GM12874 (cell line): ENCODE data around the gene INTS2.

Experiments
- CTCF ChIP-seq: IDR thresholded peaks from 2 replicates; pipeline ENCODE4 v1.5.1; 2011; ENCODE audit warnings: low read depth, mild to moderate bottlenecking, control low read depth, low read length, moderate library complexity; ENCODE audit not compliant: insufficient read depth

INTS2 gene

GRCh38 chr17:61884864-61885263, 42.9 kb downstream of the INTS2 start:
- no peak for TF ChIP-seq CTCF

GRCh38 chr17:61880589-61881102, 47.1 kb downstream of the INTS2 start:
- no peak for TF ChIP-seq CTCF

DNA sequence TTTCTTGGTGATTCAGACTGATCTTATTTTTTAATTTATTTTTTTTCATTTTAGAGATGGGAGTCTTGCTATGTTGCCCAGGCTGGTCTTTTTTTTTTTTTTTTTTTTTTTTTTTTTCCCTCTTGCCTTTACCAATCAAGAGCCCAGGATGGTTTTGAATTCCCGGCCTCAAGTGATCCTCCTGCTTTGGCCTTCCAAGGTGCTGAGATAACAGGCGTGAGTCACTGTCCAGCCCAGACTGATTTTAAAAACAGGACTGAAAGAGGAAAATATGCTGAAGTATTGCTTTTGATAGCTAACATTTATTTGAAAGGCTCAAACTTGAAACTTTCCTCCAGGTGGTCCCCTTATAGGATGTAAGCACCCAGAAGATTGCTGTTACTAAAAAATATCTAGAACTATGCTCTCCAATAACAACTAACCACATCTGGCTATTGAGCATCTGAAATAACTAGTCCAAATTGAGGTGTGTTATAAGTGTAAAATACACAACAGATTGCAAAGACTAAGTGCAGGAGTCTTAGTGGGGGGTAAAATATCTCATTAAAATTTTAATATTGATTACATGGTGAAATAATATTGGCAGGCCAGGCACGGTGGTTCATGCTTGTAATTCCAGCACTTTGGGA, 48.7 kb downstream of the INTS2 start:
- no peak for TF ChIP-seq CTCF

DNA sequence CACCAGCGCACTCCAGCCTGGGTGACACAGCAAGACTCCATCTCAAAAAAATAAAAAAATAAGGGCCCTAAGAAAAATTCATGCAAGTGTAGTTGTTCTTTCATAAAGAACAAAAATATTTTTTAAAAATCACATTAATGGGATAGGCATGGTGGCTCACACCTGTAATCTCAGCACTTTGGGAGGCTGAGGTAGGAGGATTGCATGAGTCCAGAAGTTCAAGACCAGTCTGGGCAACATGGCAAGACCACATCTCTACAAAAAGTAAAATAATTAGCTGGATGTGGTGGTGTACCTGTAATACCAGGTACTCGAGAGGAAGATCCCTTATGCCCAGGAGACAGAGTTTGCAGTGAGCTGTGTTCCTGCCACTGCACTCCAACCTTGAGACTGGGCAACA, 49.3 kb downstream of the INTS2 start:
- no peak for TF ChIP-seq CTCF

DNA sequence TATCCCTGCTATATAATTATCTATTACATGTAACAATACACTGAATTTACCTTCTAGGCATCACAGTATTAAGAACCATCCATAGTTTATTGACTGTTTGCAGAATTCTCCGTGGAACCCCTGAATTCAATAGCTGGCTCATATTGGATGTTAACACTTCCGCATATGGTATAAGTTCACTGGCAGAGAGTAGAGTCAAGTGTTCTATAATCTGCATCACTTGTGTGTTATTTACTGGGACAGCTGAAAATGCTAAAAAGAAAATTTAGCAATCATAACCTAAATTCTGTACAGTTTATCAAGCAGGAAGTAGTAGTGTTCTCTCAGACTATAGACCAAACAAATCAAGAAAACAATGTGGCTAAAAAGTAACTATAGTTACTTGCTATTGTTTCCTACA, 49.9 kb downstream of the INTS2 start:
- TF ChIP-seq CTCF: no peak

- no peak for TF ChIP-seq CTCF
Measured at GRCh38 chr17:61875804-61876203, 52.0 kb downstream of the INTS2 start.

DNA sequence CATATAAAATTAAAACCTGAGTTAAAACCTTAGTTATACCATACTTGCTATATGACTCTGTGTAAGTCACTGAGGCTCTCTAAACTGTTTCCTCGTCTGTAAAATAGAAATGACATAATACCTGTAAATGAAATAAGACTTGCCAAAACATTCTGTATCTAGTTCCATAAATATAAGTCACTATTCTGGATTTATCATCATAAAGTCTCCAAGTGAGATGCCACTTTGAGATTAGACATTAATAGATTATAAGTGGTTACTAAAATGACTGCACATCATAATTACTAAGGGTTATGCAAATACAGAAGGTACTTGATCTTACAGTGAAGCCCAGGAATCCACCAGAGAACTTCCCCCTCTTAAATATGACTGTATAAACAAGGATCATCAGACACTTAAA, 52.5 kb downstream of the INTS2 start:
- no peak for TF ChIP-seq CTCF
